Activated CD4-positive, alpha-beta T cell treated with anti-CD3 and anti-CD28 coated beads, Interleukin-10, Interleukin-2, amounts not matched to agents 100 ng/mL and 50 ng/mL, durations not matched to agents 16 hours and 8 hours (primary cell): ENCODE data around the gene ERBB4.
"Not testable (repeated sequence)": the region's sequence is repeated elsewhere in the genome, so short reads cannot be mapped to it uniquely, and the experiment has no call there.

Experiments
- DNase-seq: peaks from one replicate; pipeline ENCODE4 v3.0.0-alpha.2; 2020

Gene ERBB4

GRCh38 chr2:212528106-212528856 is 10.3 kb downstream of the ERBB4 start:
- no peak for DNase-seq

GRCh38 chr2:212526059-212526458 is 12.5 kb downstream of the ERBB4 start:
- DNase-seq: no peak

- DNase-seq: no peak
Measured at GRCh38 chr2:212523756-212524155, 14.8 kb downstream of the ERBB4 start.

GRCh38 chr2:212520340-212520739 is 18.3 kb downstream of the ERBB4 start:
- no peak for DNase-seq

DNA sequence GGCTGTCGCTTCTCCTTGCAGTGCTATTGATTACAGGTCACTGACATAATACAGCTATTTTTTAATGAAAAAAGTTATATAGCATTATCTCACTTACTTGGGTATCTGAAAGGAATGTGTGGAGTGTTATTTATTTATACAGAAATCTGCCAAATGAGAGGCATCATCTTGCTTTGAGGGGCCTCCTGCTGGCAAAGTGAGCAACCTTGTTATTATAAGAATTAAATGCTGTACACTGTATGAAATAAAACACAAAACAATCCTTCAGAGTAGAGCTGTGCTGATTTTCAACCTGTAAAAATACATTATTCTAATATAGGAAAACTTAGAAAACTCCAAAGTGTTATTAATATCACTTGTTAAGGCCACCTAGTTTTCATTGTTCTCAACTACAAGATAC is 20.9 kb downstream of the ERBB4 start:
- no peak for DNase-seq

DNA sequence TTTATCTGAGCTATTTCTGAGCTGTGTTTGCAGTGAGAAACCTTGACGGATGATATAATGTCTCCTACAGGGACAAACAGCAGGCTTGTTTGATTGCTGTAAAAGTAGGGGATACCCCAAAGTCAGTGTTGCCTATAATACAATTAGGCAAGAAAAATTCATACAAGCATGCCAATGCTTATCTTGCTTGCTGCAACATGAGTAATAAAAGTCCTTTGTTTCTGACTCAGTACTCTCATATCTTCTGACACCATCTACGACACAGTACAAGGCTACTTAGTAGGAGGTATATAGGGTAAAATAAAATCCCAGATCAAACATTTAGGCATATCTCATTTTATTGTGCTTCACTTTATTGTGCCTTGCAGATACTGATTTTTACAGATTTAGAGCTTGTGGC is 33.0 kb downstream of the ERBB4 start:
- DNase-seq: peak; percentile 57

DNA sequence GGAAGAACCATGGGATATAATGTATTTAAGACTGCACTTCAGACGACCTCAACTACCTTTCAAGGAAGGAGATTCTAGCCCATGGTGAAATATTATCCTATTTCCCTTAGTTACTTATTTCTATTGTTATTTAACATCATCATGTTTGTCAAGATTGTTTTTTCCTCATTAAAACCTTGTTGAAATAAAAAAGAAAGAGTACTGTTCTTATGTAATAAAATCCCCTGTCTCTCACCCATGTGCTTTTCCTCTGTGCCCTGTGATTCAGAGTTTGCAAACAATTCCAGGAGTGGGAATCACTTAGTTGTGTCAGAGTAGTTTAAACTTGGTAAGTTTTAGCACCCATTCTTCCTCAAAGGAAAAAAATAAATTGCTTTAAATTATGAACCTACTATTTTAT is 43.6 kb downstream of the ERBB4 start:
- no peak for DNase-seq

DNA sequence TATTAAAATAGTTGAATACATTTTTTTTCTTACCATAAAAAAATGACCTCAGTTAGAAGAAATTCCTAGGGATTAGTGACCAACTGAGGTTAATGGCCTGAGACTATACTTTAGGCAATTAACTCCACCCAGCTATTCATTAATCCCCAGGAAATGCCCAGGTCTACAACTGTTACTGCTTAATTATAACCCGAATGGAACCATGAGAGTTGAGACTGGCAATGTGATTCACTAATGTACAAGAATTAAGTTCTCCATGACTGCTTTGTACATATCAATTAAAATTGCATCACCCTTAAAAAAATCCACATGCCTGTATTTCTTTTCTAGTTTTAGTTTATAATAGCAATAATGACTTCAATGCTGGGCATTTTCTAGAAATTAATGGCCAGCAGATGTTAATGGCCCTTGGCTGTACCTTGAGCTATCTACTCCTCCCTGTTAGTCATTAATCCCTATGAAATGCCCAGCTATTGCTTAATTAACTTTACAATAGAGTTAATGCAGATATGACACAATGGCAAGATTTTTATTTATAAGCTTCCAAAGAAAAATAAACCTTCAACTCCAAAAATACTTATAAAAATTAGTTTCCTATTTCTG is 44.1 kb downstream of the ERBB4 start:
- DNase-seq: no peak

GRCh38 chr2:212489719-212490346 is 48.8 kb downstream of the ERBB4 start:
- peak; percentile 11 for DNase-seq

- DNase-seq: no peak
Measured at GRCh38 chr2:212488611-212489010, 50.0 kb downstream of the ERBB4 start.

- no peak for DNase-seq
Measured at GRCh38 chr2:212484563-212485080, 54.0 kb downstream of the ERBB4 start.

DNA sequence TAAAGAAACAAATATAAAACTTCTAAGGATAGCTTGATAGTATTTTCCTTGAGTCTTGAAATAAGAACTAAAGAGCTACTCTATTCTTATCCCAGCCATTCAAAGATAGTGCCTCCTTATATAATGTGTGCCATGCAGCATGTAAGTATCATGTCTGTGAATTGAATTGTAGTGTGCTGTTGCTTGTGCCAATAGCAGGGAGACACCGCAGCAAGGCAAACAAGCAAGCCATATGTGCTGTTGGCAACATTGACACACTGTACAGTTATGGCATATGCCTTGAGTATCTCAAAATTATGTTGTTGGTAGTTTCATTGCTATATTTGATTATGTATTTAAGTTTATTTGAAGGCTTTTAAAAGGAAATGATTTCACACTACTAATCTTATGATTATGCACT is 58.2 kb downstream of the ERBB4 start:
- DNase-seq: no peak

DNA sequence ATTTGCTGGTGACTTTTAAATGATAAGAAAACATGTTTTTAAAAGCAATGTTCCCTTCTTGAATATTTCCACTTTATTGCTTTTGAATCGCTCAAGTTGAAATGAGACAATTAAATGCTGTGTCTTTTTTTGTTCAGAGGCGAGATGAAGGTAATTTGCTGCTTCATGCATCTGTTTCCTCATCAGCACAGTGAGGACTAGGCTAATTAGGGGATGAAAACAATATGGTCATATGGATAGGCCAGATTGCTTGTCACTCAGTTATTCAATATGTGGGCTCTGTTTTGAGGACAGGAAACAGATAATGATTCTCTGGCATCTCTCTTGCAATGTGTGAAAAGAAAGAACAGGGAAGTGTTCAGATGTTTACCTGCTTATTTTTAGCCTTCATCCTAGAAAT is 61.0 kb downstream of the ERBB4 start:
- DNase-seq: no peak

DNA sequence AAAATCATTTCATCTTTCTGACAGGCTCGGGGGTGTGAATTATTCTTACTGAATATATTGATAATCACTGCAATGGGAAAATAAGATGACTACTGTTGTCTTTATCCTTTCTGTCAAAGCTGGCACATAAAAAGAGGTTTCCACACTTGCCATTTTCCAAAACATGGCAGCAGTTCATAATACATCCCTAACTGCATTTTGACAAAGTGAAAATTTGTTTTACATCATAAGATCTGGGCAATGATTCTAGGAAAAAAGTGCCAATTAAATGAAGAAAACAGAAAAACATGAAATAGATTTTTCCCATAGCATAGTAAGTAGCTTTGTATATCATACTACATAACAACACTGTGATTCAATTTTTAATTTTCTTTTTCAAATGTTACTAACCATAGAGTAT is 65.4 kb downstream of the ERBB4 start:
- no peak for DNase-seq

GRCh38 chr2:212467551-212467950 is 71.1 kb downstream of the ERBB4 start:
- not testable (repeated sequence) for DNase-seq

DNA sequence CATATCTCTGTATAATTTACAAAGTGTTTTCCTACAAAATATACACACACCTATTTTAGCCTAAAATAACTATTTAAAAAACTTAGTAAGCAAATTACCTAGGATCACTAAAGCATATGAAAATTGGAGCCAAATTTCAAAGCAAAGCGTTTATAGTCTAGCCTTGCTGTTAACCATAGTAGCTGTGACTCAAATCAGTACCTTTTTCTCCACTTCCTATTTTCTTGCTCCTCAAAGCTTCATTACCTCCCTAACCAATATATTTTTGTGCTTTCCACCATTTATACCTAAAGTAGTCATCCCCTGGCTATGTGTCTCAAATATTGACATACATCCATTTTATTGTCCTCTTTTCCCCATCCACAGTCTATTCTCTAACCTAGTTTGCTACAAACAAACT is 73.1 kb downstream of the ERBB4 start:
- DNase-seq: no peak

- DNase-seq: not testable (repeated sequence)
Measured at GRCh38 chr2:212461708-212462107, 76.9 kb downstream of the ERBB4 start.

DNA sequence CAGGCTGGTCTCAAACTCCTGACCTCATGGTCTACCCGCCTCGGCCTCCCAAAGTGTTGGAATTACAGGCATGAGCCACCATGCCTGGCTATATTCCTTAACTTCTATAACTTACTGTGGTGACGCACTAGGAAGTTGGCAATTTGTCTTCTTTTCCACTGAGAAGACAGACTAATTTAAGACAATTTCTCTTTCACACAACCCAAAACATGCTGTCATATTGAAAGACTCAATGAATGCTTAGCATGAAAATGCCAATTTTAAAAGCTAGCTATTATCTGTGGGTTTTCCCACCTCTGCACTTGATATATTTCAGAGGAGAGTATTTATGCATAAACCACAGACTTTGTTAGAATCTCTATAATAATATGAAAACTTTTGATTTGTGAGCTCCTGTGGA is 84.5 kb downstream of the ERBB4 start:
- DNase-seq: no peak

GRCh38 chr2:212451786-212452231 is 86.8 kb downstream of the ERBB4 start:
- no peak for DNase-seq

DNA sequence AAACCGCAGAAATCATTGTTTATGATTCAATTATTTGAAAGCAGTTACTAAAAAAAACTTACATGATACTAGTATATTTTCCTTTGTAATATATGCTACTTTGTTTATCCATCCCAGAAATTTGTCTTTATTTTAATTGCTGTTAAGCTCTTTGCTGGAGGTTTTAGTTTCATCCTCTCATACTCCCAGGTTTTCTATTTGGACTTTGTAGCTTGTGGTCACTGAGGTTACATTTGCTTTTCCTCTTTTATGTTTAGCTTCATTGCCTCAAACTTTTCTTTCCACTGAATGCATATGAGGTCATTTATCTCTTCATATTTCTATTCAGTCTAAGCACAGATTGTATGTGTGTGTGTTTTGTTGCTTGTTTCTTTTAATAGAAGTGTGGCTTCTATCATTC is 89.9 kb downstream of the ERBB4 start:
- no peak for DNase-seq

DNA sequence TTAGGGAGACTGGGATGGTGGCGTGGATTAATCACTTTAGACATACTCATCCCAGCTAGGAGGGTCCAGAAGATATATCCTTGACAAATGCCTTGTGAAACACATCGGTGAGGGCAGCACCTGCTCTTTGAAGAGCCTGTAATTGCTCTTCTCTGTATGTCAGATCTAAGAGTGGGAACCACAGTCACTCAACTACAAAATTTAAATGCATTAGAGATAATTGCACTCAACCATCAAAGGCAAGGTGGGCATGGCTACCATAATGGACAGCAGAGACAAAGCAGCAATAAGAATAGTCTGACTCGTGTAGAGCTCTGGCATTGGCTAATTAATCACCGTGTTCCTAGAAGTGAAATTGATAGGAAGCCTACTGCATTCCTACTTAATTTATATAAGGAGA is 96.8 kb downstream of the ERBB4 start:
- no peak for DNase-seq

DNA sequence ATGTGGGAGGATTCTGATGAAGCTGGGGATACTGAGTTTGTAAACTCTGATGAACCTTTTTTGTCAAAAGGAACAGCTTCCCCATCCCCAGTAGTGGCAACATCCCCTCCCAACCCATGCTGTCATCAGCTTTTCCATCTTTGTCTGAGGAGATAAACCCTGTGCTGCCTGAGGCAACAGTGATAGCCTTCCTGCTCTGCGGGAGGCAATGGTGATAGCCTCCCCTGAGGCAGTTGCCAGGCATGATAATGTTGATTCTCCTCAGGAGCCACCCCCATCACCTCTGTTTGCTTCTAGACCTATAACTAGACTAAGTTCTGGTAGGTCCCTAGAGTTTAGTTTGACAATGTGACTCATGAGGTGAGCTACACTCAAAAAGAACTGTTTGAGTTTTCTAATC is 97.5 kb downstream of the ERBB4 start:
- DNase-seq: no peak

- DNase-seq: no peak
Measured at GRCh38 chr2:212428681-212429478, 109.7 kb downstream of the ERBB4 start.
